ENCODE results near the gene C5orf34.

DNA sequence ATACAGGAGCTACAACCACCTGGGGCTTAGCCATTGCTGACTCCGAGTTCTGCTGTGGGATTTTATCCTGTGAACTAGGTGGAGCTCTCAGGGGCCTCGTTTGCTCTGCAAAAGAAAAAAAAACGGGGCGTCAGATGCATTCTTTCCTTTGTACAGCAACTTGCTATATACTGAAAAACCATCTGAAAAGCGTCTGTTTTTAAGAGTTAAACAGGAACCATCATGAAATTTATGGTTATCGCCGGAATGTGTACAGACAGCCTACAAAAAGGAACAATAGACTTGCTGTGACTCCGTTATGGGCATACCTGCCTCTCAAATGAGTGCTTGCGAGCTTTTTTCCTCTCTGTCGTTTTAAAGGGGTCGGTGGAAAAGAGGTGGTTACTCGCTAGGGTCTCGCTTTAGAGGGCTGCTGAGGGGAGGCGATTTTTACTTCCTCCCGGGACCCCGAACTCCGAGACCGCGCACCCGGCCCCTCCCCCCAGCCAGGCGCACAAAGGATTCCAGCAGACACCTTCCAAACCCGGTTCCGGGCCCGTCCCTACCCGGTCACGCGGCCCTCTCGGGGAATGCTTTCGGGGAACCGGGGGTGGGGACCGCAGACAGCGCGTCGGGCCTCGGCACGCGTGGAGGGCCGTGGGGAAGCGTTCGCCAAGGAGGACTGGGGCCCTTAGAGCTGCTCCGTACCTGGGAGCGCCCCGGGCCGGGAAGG, 41.1 kb upstream of the C5orf34 start:
- TF ChIP-seq, protein P1, sequence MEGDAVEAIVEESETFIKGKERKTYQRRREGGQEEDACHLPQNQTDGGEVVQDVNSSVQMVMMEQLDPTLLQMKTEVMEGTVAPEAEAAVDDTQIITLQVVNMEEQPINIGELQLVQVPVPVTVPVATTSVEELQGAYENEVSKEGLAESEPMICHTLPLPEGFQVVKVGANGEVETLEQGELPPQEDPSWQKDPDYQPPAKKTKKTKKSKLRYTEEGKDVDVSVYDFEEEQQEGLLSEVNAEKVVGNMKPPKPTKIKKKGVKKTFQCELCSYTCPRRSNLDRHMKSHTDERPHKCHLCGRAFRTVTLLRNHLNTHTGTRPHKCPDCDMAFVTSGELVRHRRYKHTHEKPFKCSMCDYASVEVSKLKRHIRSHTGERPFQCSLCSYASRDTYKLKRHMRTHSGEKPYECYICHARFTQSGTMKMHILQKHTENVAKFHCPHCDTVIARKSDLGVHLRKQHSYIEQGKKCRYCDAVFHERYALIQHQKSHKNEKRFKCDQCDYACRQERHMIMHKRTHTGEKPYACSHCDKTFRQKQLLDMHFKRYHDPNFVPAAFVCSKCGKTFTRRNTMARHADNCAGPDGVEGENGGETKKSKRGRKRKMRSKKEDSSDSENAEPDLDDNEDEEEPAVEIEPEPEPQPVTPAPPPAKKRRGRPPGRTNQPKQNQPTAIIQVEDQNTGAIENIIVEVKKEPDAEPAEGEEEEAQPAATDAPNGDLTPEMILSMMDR (IDR thresholded peaks at IDR 0.05): peak in 1 of 4 experiments; percentile 8
- TF ChIP-seq POLR2A (IDR thresholded peaks at IDR 0.05): peak; percentile 8

Measured in prostate gland (tissue), 2 donors.